Sigmoid colon (tissue), 4 donors: ENCODE measurements around the gene ELAC1.
"Not testable (repeated sequence)": the region's sequence is repeated elsewhere in the genome, so short reads cannot be mapped to it uniquely, and the experiment has no call there.

Experiments
- CTCF ChIP-seq, 4 experiments: fragments of 450-650 bp in 3 of 4; fragments of 200-600 bp in 1 of 4; IDR thresholded peaks; one replicate each; pipeline ENCODE4 v1.5.1; 2016 to 2019; ENCODE audit warnings: antibody characterized with exemption in 4 of 4, mild to moderate bottlenecking in 3 of 4, moderate library complexity in 2 of 4
- EP300 ChIP-seq, 4 donors: sonication (generic); formaldehyde crosslinking; IDR thresholded peaks; one replicate each; pipeline ENCODE4 v1.6.1; 2017; ENCODE audit warnings: antibody characterized with exemption in 4 of 4
- POLR2A ChIP-seq, 2 donors: fragments of 450-650 bp; IDR thresholded peaks; one replicate each; pipeline ENCODE4 v1.6.1; 2016; ENCODE audit warnings: antibody characterized with exemption in 2 of 2, mild to moderate bottlenecking in 2 of 2, moderate library complexity in 2 of 2
- POLR2AphosphoS5 ChIP-seq, 4 donors: sonication (generic); formaldehyde crosslinking; IDR thresholded peaks; one replicate each; pipeline ENCODE4 v1.6.1; 2017; ENCODE audit warnings: antibody characterized with exemption in 4 of 4

- not testable (repeated sequence) for TF ChIP-seq CTCF, POLR2A, EP300, POLR2AphosphoS5 (IDR thresholded peaks at IDR 0.05)
These were observed 35.3 kb downstream of the ELAC1 start for GRCh38 chr18:51003174-51003573.
